Measurements from ENCODE around the gene OLA1. TPM values are rescaled to one million over a fixed set of nuclear protein-coding genes. Genes with fewer than 3 reads are reported as not detected.

The OLA1 gene
- total RNA-seq, 1 donor from 2014 or later = 104 TPM

GRCh38 chr2:174090476-174090875, 157.9 kb downstream of the OLA1 start:
- no peak for TF ChIP-seq CTCF (conservative IDR thresholded peaks at IDR 0.05; ENCODE audit: low read depth, low read length)
- H3K4me3 ChIP-seq (ENCODE audit: low read depth, low read length) = no peak overlapping the region
- no peak for DNase-seq (ENCODE audit: low read depth)

GRCh38 chr2:174088706-174089460, 159.4 kb downstream of the OLA1 start:
- no peak overlapping the region for H3K4me3 ChIP-seq (ENCODE audit: low read depth, low read length)
- no peak for TF ChIP-seq CTCF (conservative IDR thresholded peaks at IDR 0.05; ENCODE audit: low read depth, low read length)
- DNase-seq (ENCODE audit: low read depth) = no peak

- DNase-seq (ENCODE audit: low read depth) = no peak
- no peak for TF ChIP-seq CTCF (conservative IDR thresholded peaks at IDR 0.05; ENCODE audit: low read depth, low read length)
- no peak overlapping the region for H3K4me3 ChIP-seq (ENCODE audit: low read depth, low read length)
Observed at GRCh38 chr2:174086708-174087107, 161.6 kb downstream of the OLA1 start.

GRCh38 chr2:174085781-174086180, 162.6 kb downstream of the OLA1 start:
- no peak overlapping the region for H3K4me3 ChIP-seq (ENCODE audit: low read depth, low read length)
- no peak for TF ChIP-seq CTCF (conservative IDR thresholded peaks at IDR 0.05; ENCODE audit: low read depth, low read length)
- no peak for DNase-seq (ENCODE audit: low read depth)

GRCh38 chr2:174083843-174084458, 164.4 kb downstream of the OLA1 start:
- DNase-seq (ENCODE audit: low read depth) = no peak
- TF ChIP-seq CTCF (conservative IDR thresholded peaks at IDR 0.05; ENCODE audit: low read depth, low read length) = no peak
- H3K4me3 ChIP-seq (ENCODE audit: low read depth, low read length) = no peak overlapping the region

GRCh38 chr2:174080672-174081121, 167.6 kb downstream of the OLA1 start:
- DNase-seq (ENCODE audit: low read depth) = no peak
- no peak overlapping the region for H3K4me3 ChIP-seq (ENCODE audit: low read depth, low read length)
- no peak for TF ChIP-seq CTCF (conservative IDR thresholded peaks at IDR 0.05; ENCODE audit: low read depth, low read length)

Data from epithelial cell of proximal tubule (primary cell).